Hematopoietic multipotent progenitor cell treated with erythropoietin and hydrocortisone succinate and interleukin-3 and kit ligand, for 8 days (in vitro differentiated cells): ENCODE data around the gene BMP2.
A peak's percentile ranks its signal among the peaks of the same experiment; 100 is the strongest.

Experiments used
- DNase-seq: peaks from one replicate; pipeline ENCODE4 v3.0.0-alpha.2; 2015

BMP2 gene

DNA sequence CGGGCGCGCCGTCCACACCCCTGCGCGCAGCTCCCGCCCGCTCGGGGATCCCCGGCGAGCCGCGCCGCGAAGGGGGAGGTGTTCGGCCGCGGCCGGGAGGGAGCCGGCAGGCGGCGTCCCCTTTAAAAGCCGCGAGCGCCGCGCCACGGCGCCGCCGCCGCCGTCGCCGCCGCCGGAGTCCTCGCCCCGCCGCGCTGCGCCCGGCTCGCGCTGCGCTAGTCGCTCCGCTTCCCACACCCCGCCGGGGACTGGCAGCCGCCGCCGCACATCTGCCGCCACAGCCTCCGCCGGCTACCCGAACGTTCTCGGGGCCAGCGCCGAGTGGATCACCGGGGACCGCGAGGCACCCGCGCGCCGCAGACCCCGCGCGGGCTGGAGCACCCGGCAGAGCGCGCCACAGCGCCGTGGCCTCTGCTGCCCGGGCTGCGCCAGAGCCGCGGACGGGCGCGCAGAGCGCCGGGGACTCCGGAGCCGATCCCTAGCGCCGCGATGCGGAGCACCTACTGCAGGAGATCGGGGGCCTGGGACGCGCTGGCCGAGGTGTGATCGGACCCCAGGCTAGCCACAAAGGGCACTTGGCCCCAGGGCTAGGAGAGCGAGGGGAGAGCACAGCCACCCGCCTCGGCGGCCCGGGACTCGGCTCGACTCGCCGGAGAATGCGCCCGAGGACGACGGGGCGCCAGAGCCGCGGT lies at the start of gene BMP2:
BMP2 (plus strand) TSS at position 151 of the 692 bp plus-strand sequence. CDS start 2,441 bp downstream, outside the sequence.
- DNase-seq: peak; percentile 33

DNA sequence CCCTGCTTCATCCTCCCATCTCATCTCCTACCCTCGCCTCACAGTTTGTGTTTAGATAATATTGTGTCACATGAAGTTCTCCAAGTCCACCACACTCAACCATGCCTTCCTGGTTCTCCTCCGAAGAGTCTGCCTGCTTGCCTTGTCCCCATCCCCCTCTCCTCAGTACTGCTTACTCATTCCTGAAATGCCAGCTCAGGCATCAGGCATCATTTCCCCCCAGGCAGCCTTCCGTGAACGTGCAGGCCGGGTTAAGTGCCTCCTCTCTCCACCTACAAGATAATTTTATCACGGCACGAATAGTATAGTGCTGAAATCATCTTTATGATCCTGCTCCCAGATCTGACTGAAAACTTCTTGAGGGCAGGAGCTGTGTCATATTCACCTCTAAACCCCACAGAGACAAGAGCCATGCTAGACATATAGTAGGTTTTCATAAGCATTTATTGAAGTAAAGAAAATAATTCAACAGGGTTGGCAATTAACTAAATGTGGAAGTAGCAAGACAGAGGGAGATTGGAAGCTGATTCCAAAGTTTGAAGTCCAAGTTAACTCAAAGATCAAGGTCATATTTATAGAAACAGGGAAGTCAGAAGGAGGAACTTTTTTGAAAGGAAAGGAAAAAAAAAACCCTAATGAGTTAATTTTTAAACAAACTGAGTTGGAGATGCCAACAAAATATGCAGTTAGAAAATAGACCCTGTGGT lies 48.7 kb upstream of the BMP2 start:
- no peak for DNase-seq

DNA sequence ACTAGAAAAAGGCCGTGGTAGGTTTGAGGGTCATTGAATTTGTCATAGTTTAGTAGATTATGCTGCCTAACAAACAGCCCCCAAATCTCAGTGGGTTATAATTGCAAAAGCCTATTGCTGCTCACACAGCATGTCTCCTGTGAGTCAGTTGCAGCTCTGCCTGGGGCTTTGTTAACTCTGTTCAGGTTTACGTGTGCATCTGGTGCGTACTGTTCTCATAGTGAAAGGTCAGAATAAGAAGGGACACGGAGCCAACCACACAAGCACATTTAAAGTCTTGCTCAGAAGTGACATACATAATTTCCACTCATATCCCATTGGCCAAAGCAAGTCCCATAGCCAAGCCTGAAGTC lies 48.1 kb upstream of the BMP2 start:
- DNase-seq: no peak

DNA sequence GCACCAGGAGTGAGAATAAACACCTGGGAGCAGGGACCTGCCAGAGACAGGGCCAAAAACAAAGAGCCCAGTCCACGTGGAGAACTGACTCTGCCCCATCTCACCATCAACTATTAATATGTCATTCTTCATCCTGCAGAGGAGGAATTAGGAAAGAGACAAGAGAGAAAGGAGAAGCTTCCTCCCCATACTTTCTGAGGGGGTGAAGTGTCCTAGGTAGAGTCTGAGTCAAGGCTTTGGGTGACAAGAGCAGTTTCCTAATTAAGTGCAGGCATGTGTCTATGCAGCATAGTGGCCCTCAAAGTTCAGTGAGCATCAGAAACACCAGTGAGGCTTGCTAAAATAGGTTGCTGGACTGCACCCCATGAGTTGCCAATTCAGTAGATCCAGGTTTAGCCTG lies 40.7 kb upstream of the BMP2 start:
- DNase-seq: no peak

DNA sequence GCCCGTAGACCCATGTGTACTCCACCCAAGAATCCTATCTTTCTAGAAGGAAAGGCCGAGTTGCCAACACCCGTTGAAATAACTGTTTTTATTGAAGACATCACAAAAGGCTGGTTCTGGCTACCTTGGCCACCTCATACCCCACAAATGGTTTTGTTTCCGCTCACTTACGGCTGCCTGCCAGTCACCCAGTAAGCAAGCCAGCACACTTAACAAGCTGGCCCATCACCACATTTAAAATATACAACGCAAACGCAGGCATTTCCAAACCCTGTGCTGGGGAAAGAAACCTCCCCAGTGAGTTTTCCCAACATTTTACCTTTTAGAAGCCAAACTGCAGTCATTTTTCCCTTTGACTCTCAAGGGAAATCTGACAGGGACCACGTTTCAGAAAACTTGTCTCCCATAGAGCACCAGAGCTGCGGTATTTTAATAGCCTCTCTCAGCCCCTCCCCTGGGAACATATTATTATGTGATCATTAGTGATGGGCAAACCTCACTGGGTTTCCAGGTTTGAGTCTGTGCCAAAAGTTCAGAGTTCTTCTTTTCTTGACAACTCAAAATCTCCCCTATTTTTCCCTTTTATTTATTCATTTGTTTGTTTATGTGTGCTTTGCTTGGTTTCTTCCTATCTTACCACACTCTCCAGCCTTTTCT lies 36.7 kb upstream of the BMP2 start:
- no peak for DNase-seq

DNA sequence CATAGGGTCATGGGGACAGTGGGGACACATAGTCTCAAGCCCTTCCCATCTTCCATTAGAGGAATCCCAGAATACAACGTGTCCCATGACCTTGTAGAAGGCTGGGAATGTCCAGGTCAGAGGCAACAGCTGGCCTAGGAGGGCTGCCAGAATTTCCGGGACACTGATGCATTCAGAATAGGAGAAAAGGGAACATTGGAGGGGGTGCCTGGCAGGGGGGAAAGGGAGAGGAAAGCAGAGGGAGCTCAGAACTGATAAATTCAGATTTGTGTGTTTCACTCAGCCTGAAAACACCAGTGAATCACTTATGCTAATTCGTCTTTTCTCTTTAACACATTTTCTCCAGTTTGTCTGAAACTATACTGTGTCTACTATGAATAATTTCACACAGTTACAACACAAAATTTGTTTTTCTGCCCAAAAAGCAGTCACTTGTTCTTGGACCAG lies 35.5 kb upstream of the BMP2 start:
- no peak for DNase-seq

DNA sequence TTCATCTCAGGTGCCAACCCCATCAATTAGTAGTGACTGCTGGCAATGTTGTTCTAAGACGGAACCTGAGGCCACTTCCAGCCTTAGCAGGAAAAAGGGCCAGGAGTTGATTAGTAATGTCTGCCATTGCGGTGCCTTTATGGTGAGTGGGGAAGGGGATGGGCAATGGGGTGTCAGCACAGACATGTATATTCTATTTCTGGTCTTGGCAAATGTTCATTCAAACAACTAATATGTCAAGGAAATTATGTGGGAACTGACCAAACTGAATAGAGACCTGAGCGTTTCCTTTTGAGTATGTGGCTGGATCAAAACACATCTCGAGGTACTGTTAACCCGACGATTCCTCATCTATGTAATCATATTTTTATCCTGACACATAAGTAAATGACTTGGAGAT lies 34.6 kb upstream of the BMP2 start:
- DNase-seq: no peak

DNA sequence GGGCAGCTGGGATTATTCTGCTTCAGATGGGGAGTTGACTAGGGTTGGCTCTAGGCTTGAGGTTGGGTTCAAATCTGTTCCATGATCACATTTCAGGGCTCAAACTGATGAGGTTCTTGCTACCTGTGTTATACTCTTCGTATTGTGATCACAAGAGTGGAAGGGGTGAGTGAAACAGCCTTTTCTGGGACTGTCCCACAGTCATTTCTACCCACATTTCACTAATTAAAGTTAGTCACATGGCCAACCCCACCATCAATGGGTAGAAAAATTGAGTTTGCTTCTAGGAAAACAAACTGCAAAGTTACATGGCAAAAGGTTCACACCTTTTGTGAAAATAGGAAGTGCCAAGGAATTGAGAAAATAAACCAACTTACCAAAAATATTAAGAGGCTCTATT lies 33.5 kb upstream of the BMP2 start:
- no peak for DNase-seq

DNA sequence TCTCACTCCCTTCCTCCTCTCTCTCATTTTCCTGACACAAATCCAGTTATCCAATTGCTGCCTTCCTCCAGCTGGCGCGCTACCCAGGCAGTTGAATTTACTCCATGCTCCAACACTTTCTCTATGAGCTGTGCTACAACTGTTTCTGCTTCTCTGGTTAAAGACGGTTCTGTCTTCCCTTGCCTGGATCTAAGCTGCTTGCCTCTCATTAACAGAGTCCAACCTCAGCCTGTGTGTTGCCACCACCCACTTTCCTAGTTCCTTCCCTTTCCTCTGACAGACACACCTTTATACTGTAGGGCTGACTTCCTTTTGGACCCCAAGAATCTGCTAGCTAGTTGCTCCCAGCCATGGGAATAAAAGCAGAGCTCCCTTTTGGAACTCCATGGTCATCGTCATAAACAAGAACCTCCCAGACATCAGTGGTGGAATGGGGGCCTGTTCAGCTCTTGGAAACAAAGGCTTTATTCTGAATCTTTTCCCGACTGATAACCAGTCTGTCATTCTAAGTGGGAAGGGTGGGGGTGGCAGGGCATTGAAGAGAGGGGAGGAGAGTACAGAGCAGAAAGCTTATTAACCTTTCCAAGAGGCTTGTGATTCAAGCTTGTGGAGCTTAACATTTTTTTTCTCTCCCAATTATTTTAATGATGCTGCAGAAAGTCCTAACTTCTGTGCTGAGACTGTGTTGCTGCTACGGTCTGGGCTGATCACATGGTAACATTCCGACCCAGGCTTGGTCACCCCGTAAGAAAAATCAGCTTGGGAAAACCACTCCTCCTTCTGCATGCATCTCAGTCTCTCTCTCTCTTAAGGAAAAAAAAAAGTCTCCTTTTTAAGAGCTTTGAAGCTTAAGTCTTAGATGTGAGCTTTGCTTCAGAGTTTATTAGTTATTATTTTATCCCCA lies 31.3 kb upstream of the BMP2 start:
- no peak for DNase-seq

DNA sequence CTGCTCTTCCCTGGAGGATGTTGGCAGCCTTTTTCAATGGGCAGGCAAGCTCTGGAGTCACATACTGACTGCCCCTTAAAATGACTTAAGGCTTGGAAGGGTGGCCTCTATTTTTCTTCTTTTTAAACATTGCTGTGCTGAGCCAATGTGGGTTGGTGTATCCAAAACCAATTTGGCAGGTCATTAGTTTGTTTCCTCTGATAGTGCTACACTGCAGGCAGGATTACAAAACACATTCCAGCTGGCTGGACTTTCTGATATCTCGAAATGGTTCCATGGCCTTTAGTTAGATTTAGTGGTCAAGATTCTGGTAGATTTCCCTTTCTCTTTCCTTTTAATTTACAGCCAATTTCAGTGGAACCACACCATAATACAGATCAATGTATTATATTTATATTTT lies 28.1 kb upstream of the BMP2 start:
- no peak for DNase-seq

DNA sequence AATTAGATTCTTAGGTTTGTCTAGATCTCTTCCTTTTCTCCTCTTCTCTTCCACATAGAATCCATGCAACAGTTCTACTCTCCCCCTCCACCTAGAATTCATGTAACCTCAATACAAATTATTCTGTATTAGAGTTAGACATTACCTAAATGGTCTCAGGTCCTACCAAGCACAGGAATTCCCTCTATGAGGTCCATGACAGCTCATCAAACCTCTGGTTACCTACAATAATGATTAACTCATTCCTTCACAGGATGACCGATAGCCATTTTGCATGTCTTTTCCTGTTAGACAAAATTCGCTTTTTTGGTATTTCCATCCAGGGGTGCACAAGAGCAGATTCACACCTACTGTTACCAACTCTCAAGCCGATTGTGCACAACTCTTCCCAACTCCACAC lies 27.4 kb upstream of the BMP2 start:
- no peak for DNase-seq

DNA sequence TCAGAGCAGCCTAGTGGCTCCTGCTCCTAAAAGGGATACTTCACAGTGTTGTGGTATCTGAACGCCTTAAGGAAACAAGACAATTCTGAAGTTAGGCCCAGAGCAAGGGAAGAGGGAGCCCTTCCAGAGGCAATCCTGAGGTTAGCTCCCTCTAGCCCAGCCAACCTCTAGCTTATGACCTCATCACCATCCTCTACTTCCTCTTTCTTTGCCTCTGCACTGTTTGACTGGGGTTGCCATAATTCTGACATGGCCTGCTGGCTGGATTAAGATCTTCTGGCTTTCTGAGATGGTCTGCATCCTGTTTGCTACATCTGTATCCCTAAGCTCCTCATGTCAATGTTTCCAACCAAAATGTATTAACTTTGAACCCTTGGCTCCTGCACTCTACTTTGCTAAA lies 23.3 kb upstream of the BMP2 start:
- DNase-seq: no peak

DNA sequence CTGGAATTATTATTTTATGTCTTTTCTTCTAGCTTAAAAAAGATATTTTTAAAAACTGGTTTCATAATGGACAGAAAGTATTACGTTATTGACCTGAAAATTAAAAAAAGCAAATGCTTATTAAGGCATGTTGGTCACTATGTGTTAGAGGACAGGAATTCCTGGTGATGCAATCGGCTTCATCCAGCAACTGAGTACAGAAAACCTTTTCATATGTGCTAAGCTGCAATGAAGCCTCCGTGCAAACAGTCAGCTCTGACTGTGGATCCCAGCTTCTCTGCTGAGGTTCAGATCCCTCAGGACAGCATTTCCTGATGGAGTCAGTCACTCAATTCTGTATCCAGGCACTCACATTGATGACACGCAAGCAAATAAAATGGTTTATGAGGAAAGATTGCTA lies 22.7 kb upstream of the BMP2 start:
- DNase-seq: no peak

DNA sequence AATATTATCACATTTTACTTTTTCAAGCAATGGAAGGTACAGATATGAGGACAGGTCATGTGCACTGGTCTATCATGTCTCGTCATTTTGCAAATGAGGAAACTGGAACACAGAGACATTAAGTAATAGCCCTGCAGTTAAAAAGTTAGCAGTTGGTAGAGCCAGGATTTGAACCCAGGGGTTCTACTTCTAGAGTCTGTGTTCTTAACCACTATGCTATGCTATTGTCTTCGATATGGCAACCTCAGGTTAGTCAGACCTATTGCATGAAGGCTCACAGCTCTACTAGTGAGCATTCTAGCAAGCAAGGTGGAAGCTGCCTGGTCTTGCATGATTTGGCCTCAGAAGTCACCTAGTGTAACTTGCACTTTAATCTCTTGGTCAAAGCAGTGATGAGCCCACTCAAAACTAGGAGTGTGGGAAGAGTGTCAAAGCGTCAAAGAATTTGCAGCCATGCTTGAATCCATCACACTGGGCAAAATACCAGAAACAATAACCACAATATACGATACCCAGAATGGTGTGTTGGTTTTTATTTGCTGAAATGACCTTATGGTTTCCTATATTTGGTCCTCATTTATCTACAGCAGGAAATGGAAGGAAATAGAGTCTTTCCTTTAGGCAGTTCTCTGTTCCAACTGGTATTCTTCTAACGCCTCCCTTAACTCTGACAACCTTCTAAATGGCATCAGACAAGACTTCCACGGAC lies 20.4 kb upstream of the BMP2 start:
- peak; percentile 4 for DNase-seq

DNA sequence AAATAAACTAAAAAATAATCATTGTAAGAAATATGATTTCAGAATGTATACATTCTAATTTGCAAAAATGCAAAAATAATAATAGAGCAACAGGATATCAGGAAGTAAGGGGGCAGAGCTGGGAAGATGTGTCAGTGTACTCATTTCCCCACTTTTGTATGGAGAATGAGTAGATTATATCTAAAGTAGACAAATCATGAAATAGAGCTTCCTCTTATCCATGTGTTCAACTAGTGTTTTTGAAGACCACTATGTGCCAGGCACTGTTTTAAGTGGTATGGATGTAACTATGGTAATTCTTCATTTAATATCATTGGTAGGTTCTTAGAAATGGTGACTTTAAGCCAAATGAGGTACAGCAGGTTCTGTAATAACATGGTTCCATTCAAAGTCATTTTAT lies 17.0 kb upstream of the BMP2 start:
- no peak for DNase-seq

DNA sequence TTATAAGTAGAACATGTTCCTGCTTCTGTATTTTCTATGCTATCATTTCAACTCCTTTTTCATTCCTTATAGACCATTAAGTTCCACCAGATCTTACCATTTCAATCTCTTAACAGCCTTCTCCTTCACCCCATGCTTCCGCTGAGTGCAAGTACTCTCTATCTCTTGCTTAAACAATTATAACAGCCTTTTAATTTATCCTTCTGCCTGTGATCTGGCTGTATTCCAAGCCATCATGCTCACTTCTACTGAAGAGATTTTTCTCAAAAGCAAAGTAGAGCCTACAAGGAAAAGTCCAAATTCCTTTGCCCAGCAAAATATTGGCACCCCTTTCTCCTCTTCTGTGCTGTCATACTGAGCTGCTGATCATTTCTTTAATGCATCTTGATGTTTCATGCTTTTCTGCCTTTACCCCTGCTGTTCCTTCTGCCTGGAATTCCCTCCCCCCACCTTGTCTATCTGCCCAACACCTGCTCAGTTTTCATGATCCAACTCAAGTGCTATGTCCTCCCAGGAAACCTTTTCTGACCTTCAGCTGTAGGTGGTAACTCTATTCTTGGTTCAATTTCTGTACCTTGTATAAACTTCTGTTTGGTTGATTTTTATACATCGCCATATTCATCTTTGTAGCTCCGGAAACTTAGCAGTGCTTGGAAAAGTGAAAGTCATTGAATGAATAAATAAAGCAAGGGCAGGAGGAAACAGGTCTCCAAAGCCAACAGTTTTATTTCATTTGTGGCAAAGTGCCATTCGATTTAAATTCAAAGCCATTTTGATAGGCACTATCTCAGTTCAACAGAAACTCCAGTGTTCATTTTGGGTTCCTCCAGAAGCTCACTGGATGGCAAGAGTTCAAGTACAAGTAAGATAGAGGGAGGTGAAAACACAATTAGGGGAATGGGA lies 10.5 kb upstream of the BMP2 start:
- DNase-seq: no peak

DNA sequence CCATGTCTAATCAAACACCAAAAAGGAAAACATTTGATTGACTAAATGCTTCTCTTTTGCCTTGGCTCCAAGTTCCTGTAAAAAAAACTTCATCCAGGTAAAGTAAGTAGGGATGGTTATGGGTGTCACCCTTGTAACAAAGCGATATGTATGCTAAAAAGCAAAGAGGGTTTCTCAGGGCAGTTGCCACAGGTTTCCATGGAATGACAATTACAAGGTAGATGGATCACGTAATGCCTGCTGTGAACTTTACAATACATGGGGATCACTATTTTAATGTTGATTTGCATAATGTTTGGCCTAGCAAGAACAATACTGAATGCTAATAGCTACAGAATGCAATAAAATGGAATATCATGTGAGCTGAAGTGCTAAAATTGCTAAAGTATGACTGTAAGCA lies 2.9 kb upstream of the BMP2 start:
- DNase-seq: no peak

DNA sequence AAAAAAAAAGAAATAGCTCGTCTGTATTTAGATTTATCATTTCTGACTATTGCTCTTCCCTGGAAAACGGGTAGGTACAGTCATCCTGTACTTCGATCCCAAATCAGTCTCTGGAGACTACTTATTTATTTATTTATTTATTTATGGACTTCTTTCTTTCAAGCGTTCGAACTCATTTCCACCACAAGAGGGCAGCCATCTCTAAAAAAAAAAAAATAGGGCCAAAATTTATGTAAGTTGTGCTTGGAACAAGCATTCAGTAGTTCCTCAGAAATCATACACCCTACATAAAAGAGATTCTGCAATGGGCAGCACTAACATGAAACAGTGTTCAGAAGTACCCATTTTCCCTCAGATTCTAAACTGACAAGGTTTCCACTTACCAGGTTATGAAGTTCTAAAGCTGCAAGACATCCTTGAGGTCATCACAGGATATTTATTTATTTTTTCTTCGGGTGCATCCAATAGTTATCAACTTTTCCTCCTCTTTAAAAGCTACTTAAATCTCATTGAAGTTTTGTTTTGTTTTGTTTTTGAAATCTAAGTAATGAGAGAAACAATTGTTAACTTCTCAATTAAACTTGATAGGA lies 1.9 kb upstream of the BMP2 start:
- peak; percentile 73 for DNase-seq

DNA sequence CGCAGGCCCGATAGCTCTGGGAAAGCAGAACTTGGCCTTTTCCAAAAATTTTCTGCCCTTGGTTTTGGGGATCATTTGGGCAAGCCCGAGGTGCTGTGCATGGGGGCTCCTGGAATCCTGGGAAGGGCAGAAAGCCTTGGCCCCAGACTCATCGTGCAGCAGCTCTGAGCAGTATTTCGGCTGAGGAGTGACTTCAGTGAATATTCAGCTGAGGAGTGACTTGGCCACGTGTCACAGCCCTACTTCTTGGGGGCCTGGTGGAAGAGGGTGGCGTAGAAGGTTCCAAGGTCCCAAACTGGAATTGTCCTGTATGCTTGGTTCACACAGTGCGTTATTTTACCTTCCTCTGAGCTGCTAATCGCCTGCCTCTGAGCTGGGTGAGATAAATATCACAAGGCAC lies 1.1 kb upstream of the BMP2 start:
- DNase-seq: no peak

DNA sequence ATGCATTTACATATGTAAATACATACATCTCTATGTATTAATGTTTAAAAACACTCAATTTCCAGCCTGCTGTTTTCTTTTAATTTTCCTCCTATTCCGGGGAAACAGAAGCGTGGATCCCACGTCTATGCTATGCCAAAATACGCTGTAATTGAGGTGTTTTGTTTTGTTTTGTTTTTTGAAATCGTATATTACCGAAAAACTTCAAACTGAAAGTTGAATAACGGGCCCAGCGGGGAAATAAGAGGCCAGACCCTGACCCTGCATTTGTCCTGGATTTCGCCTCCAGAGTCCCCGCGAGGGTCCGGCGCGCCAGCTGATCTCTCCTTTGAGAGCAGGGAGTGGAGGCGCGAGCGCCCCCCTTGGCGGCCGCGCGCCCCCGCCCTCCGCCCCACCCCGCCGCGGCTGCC lies 355 bp upstream of the BMP2 start:
- no peak for DNase-seq
